G401 (cell line): ENCODE measurements around the gene TREH. TPM values are rescaled to one million over a fixed set of nuclear protein-coding genes. Genes with fewer than 3 reads are reported as not detected.

ENCODE experiments used
- DNase-seq: peaks from one replicate; pipeline ENCODE4 v3.0.0-alpha.2; 2015; ENCODE audit warnings: low spot score
- in situ Hi-C: cut with HindIII; loops from 2 replicates; pipeline ENCODE4 v1.10.0; 2016; ENCODE audit warnings: low sequenced_read_pairs, mixed read lengths
- total RNA-seq: library from RNA; depleted of rRNA; stranded (reverse); fragments of >200 nt; shearing (Covaris generic); gene quantifications from 2 replicates; pipeline ENCODE4 v1.2.3, GENCODE V29; 2014; rRNA removed

TREH gene
- total RNA-seq, 1 experiment from 2014 or later, result not detected

- DNase-seq, result peak; percentile 54
- in situ Hi-C loops, result no loop called here
Observed at GRCh38 chr11:118607401-118608359, 71.8 kb downstream of the TREH start, which contains the start of gene PHLDB1. Gene PHLDB1 (plus strand): TSS chr11:118607615. CDS start chr11:118613837, 6,222 bp downstream.

Other genes with a start within 250 kb of the TREH start
- gene KMT2A, start 243.2 kb downstream of the TREH start, total RNA-seq, result 6.6 and 20.5 TPM in 2 replicates
- 3.3 TPM in 1 of 2 replicates, not detected in the other for gene TTC36, start 152.2 kb downstream of the TREH start, total RNA-seq
- gene TMEM25, start 148.5 kb downstream of the TREH start, total RNA-seq, result 22.0 and 23.1 TPM in 2 replicates
- 8.5 and 8.7 TPM in 2 replicates for gene IFT46, start 113.7 kb downstream of the TREH start, total RNA-seq
- gene ARCN1, start 107.2 kb downstream of the TREH start, total RNA-seq, result 88.3 and 91.9 TPM in 2 replicates
- gene PHLDB1, start 72.0 kb downstream of the TREH start, total RNA-seq, result 32.6 and 40.6 TPM in 2 replicates
- gene DDX6, start 111.5 kb upstream of the TREH start, total RNA-seq, result 51.7 and 82.5 TPM in 2 replicates
- not detected in 2 replicates for gene CXCR5, start 204.2 kb upstream of the TREH start, total RNA-seq
- gene BCL9L, start 246.3 kb upstream of the TREH start, total RNA-seq, result 10.2 and 13.4 TPM in 2 replicates